OCI-LY7 (cell line): ENCODE results near the gene NPDC1. TPM values are rescaled to one million over a fixed set of nuclear protein-coding genes. Genes with fewer than 3 reads are reported as not detected.

Source experiments
- BruUV-seq: library from RNA; stranded (reverse); fragments of 400-500 nt; replicated peaks from 2 replicates; lab custom pipeline; 2021; lab: Mats Ljungman, UMichigan
- CTCF ChIA-PET: fragments of 300-600 bp; sonication (Branson Sonifier 250); formaldehyde crosslinking; loops from one replicate; lab custom pipeline; 2022; ENCODE audit warnings: antibody characterized with exemption; ENCODE audit not compliant: unreplicated experiment; lab: Charles Lee
- POLR2A ChIA-PET: fragments of 300-600 bp; sonication (Branson Sonifier 250); formaldehyde crosslinking; loops from one replicate; lab custom pipeline; 2022; ENCODE audit warnings: antibody characterized with exemption; lab: Charles Lee
- DNase-seq: peaks from one replicate; pipeline ENCODE4 v3.0.0-alpha.2; 2015; ENCODE audit warnings: low spot score
- H2AFZ ChIP-seq: fragments of 200-600 bp; sonication (generic), shearing (Covaris generic); 2 replicates; pipeline ENCODE4 v1.6.1; 2014; ENCODE audit warnings: mild to moderate bottlenecking, antibody characterized with exemption, low read length, moderate library complexity
- H3K27ac ChIP-seq: fragments of 200-600 bp; sonication (generic); 2 replicates; pipeline ENCODE4 v1.5.1; 2014; ENCODE audit warnings: mixed run types, low read depth, mild to moderate bottlenecking, moderate library complexity, low read length, inconsistent platforms; ENCODE audit not compliant: poor library complexity, severe bottlenecking
- H3K36me3 ChIP-seq: fragments of 200-600 bp; sonication (generic); 2 replicates; pipeline ENCODE4 v1.6.1; 2014; ENCODE audit warnings: mild to moderate bottlenecking, antibody characterized with exemption, low read length, moderate library complexity, mixed read lengths; ENCODE audit not compliant: insufficient read depth
- H3K4me1 ChIP-seq: fragments of 200-600 bp; sonication (generic); 2 replicates; pipeline ENCODE4 v1.5.1; 2014; ENCODE audit warnings: mild to moderate bottlenecking, low read length; ENCODE audit not compliant: insufficient read depth, poor library complexity, severe bottlenecking
- H3K4me2 ChIP-seq: fragments of 200-600 bp; sonication (generic); 2 replicates; pipeline ENCODE4 v1.6.1; 2014; ENCODE audit warnings: mild to moderate bottlenecking, low read length
- H3K4me3 ChIP-seq: fragments of 200-600 bp; sonication (generic); 2 replicates; pipeline ENCODE4 v1.5.1; 2014; ENCODE audit warnings: mild to moderate bottlenecking, low read depth, low read length; ENCODE audit not compliant: poor library complexity, severe bottlenecking
- H3K79me2 ChIP-seq: fragments of 200-600 bp; sonication (generic); 2 replicates; pipeline ENCODE4 v1.6.1; 2016; ENCODE audit warnings: low read depth, mild to moderate bottlenecking, low read length, moderate library complexity, mixed read lengths; ENCODE audit not compliant: insufficient read depth
- H3K9me2 ChIP-seq: fragments of 200-600 bp; sonication (generic); 2 replicates; pipeline ENCODE4 v1.6.1; 2016; ENCODE audit warnings: mild to moderate bottlenecking, low read length, mixed read lengths; ENCODE audit not compliant: insufficient read depth
- H3K9me3 ChIP-seq: fragments of 200-600 bp; sonication (generic); 2 replicates; pipeline ENCODE4 v1.6.1; 2014; ENCODE audit warnings: mild to moderate bottlenecking, mixed run types, low read length, mixed read lengths
- H4K20me1 ChIP-seq: fragments of 200-600 bp; sonication (generic); 2 replicates; pipeline ENCODE4 v1.6.1; 2014; ENCODE audit warnings: mild to moderate bottlenecking, antibody characterized with exemption, low read length, moderate library complexity, mixed read lengths; ENCODE audit not compliant: insufficient read depth
- EZH2phosphoT487 ChIP-seq: fragments of 200-600 bp; sonication (generic); IDR thresholded peaks from 2 replicates; pipeline ENCODE4 v1.6.1; 2018; ENCODE audit warnings: low read depth, borderline replicate concordance, mild to moderate bottlenecking, mixed run types, antibody characterized with exemption, low read length, moderate library complexity, mixed read lengths
- intact Hi-C: fragments of 100-400 bp; cut with micrococcal nuclease; formaldehyde crosslinking; loops from one replicate; pipeline ENCODE4 v1.10.0; 2022; ENCODE audit not compliant: unreplicated experiment
- total RNA-seq, 2 experiments: library from RNA; depleted of rRNA in 1 of 2; stranded (reverse); fragments of >200 nt in 1 of 2; shearing (Covaris generic) in 1 of 2; gene quantifications; 2 replicates each; pipeline ENCODE4 v1.2.3, GENCODE V29; 2014 to 2022
- TF ChIP-seq, protein P1 (sequence below): fragments of 200-600 bp; sonication (generic); conservative IDR thresholded peaks from 2 replicates; pipeline ENCODE4 v1.5.1; 2014; ENCODE audit warnings: mild to moderate bottlenecking, antibody characterized with exemption, low read length, moderate library complexity, mixed read lengths

The NPDC1 gene
- total RNA-seq, 2 experiments from 2014 or later: 0.32 to 0.38 TPM

GRCh38 chr9:136992819-136993369 lies 53.1 kb downstream of the NPDC1 start:
- ChIA-PET POLR2A (interaction anchor here (0.6 to 1.5 kb wide), 6 partner anchors 8 to 263 kb away, joined by 3 to 7 read pairs (median 4); partner anchors contain the start of gene LCNL1), CTCF (interaction anchor here (0.6 kb wide), 1 partner anchor 17 kb away, joined by 3 read pairs; no protein-coding TSS in a partner anchor)
- intact Hi-C loops: loop anchor here (2.0 kb wide), 1 partner anchor 48 kb away; the partner anchor contains the start of genes C8G and FBXW5
- Histone ChIP-seq H3K4me1 (peaks cover 35% of the 10 kb centered on the region), H3K36me3 (0 out of 2 replicates have a peak, but pooled peaks cover 3% of the 10 kb centered on the region), H3K9me3 (no peaks in the 10 kb centered on the region), H2AFZ (peak overlapping the region; percentile 60; the same call in 1 of the 2 replicates), H3K4me2 (peak overlapping the region; percentile 94), H3K4me3 (peak overlapping the region; percentile 79), H4K20me1 (no peaks in the 10 kb centered on the region), H3K27ac (peak overlapping the region; percentile 63), H3K79me2 (no peaks in the 10 kb centered on the region; the same call in 1 of the 2 replicates), H3K9me2 (no peaks in the 10 kb centered on the region)
- no peak for DNase-seq
- TF ChIP-seq, protein P1, sequence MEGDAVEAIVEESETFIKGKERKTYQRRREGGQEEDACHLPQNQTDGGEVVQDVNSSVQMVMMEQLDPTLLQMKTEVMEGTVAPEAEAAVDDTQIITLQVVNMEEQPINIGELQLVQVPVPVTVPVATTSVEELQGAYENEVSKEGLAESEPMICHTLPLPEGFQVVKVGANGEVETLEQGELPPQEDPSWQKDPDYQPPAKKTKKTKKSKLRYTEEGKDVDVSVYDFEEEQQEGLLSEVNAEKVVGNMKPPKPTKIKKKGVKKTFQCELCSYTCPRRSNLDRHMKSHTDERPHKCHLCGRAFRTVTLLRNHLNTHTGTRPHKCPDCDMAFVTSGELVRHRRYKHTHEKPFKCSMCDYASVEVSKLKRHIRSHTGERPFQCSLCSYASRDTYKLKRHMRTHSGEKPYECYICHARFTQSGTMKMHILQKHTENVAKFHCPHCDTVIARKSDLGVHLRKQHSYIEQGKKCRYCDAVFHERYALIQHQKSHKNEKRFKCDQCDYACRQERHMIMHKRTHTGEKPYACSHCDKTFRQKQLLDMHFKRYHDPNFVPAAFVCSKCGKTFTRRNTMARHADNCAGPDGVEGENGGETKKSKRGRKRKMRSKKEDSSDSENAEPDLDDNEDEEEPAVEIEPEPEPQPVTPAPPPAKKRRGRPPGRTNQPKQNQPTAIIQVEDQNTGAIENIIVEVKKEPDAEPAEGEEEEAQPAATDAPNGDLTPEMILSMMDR: no peak
- no peak for TF ChIP-seq EZH2phosphoT487
- no TSS peak for BruUV-seq

- Histone ChIP-seq H3K27ac (peak within 1 kb of the TSS; percentile 63), H3K79me2 (no peaks in the 10 kb centered on the region; the same call in 1 of the 2 replicates), H4K20me1 (no peaks in the 10 kb centered on the region), H3K36me3 (0 out of 2 replicates have a peak, but pooled peaks cover 3% of the 10 kb centered on the region), H3K4me1 (peaks cover 28% of the 10 kb centered on the region), H3K4me2 (peak within 1 kb of the TSS; percentile 94), H3K4me3 (peak within 1 kb of the TSS; percentile 79), H3K9me3 (no peaks in the 10 kb centered on the region), H3K9me2 (no peaks in the 10 kb centered on the region), H2AFZ (peak within 1 kb of the TSS; percentile 60)
- TF ChIP-seq EZH2phosphoT487: no peak
- TF ChIP-seq, protein P1: no peak
- BruUV-seq: TSS peak; percentile 94
- POLR2A ChIA-PET: interaction anchor here (0.5 to 1.5 kb wide), 9 partner anchors 9 to 462 kb away, joined by 3 to 7 read pairs (median 4); partner anchors contain the start of gene LCNL1
- intact Hi-C loops: loop anchor here (2.0 kb wide), 1 partner anchor 47 kb away; the partner anchor contains the start of genes C8G and FBXW5
- CTCF ChIA-PET: interaction anchor here (0.6 kb wide), 2 partner anchors 17 to 32 kb away, joined by 3 to 14 read pairs; no protein-coding TSS in a partner anchor
- DNase-seq: peak; percentile 94
Observed at GRCh38 chr9:136991993-136992818, 53.8 kb downstream of the NPDC1 start, which contains the start of gene PAXX. Gene PAXX, plus strand, starts transcription at chr9:136992422. Its CDS starts 22 bp downstream, at chr9:136992444.
